ENCODE measurements around the gene MRPL21.

The MRPL21 gene

DNA sequence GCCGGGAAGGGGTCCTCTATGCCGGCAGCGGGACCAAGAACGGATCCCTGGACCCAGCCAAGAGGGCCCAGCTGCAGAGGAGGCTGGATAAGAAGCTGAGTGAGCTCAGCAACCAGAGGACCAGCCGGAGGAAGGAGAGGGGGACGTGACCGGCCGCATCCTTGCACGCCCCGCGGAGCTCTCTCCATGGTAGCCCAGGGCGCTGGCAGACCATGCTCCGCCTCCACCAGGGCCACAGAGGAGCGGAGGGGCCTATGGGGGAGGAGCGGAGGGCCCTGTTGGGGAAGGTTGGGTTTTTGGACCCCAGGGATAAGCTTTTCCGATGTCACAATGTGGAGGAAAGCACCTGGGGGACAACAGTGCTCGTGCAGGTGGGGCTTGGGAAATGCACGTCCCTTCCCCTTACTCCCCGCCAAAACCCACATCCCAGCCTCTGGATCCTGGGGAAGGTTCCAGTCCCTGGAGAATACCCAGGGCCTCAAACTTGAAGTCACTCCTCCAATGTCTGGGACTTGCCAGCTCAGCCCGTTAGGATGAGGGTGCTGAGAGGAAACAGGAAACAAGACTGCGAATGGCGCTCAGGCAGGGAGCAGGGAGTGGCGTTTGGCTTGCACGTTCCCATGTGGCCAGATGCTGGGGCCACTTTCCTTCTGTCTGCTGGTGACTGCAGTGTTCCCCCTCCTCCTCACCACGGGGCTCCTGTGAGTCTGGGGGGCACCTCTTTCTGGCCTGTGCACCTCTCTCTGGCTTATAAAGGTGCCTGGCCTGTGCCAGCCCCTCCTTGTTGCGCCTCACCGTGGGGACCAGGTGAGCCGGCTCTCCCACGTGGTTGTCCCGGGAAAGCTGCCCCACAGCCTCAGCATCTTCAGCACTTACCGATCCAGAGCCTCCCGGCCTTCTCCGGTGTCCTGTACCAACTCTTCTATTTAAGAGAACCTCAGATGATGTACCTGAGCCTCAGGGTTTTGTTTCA, 36.2 kb upstream of the MRPL21 start:
- H3K27me3 ChIP-seq, result no peaks in the 10 kb centered on the region
- TF ChIP-seq, protein P1, sequence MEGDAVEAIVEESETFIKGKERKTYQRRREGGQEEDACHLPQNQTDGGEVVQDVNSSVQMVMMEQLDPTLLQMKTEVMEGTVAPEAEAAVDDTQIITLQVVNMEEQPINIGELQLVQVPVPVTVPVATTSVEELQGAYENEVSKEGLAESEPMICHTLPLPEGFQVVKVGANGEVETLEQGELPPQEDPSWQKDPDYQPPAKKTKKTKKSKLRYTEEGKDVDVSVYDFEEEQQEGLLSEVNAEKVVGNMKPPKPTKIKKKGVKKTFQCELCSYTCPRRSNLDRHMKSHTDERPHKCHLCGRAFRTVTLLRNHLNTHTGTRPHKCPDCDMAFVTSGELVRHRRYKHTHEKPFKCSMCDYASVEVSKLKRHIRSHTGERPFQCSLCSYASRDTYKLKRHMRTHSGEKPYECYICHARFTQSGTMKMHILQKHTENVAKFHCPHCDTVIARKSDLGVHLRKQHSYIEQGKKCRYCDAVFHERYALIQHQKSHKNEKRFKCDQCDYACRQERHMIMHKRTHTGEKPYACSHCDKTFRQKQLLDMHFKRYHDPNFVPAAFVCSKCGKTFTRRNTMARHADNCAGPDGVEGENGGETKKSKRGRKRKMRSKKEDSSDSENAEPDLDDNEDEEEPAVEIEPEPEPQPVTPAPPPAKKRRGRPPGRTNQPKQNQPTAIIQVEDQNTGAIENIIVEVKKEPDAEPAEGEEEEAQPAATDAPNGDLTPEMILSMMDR (IDR thresholded peaks at IDR 0.05; ENCODE audit: low read depth, low read length), result no peak
- H3K36me3 ChIP-seq, result peaks cover 46% of the 10 kb centered on the region
- H3K4me3 ChIP-seq (ENCODE audit: low read depth, low read length), result no peak overlapping the region
- H3K9me3 ChIP-seq, result no peaks in the 10 kb centered on the region
- no peaks in the 10 kb centered on the region for H3K4me1 ChIP-seq
- DNase-seq, result no peak

DNA sequence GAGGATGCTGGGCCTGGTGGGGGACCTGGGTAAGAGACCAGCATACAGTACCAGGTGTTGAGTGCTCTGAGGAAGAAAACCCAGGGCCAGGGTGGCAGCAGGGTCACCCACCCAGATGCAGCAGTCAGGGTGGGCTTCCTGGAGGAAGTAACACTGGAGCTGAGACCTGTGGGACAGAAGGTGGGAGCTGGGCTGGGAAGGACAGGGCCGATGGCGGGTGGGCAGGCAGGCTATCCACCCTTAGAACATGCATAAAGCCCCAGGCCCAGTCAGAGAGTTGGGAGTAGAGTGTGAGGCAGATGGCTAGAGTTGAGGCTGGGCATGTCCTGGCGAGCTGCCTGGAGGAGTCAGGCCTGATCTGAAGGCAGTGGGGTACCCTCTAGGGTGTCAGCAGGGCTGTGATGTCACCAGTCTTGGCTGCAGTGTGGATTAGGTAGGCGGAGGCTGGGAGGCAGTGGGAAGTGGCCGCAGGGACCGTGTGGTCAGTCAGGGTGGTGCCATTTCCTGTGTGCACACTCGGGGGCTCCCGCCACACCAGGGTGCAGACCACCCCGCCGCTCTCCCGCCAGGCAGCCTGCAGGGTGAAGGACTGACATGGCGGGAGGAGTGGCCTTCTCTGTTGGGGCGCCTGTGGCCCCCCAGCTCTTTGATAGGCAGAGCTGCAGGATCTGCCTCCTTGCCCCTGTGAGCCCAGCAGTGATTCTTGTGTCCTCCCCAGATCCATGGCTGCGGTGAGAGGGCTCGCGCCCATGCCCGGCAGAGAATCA, 35.4 kb upstream of the MRPL21 start:
- DNase-seq, result no peak
- H3K27me3 ChIP-seq, result no peaks in the 10 kb centered on the region
- no peaks in the 10 kb centered on the region for H3K4me1 ChIP-seq
- no peak overlapping the region for H3K4me3 ChIP-seq (ENCODE audit: low read depth, low read length)
- peaks cover 53% of the 10 kb centered on the region for H3K36me3 ChIP-seq
- H3K9me3 ChIP-seq, result no peaks in the 10 kb centered on the region
- TF ChIP-seq, protein P1 (IDR thresholded peaks at IDR 0.05; ENCODE audit: low read depth, low read length), result no peak

DNA sequence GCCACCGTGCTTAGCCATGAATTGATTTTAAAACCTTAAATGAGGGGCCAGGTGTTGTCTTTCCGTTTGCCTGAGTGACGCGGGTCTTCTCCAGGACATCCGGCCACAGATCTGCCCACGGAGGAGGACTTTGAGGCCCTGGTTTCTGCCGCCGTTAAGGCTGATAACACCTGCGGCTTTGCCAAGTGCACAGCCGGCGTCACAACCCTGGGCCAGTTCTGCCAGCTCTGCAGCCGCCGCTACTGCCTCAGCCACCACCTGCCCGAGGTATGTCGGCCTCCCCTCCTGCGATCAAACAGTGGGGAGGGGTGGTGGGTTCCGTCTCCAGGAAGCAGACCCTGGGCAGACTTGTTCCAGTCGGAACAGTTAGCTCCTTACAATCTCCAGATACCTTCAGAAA, 34.5 kb upstream of the MRPL21 start:
- DNase-seq, result no peak
- H3K9me3 ChIP-seq, result no peaks in the 10 kb centered on the region
- H3K4me3 ChIP-seq (ENCODE audit: low read depth, low read length), result no peak overlapping the region
- peaks cover 62% of the 10 kb centered on the region for H3K36me3 ChIP-seq
- TF ChIP-seq, protein P1 (IDR thresholded peaks at IDR 0.05; ENCODE audit: low read depth, low read length), result no peak
- no peaks in the 10 kb centered on the region for H3K4me1 ChIP-seq
- H3K27me3 ChIP-seq, result no peaks in the 10 kb centered on the region

DNA sequence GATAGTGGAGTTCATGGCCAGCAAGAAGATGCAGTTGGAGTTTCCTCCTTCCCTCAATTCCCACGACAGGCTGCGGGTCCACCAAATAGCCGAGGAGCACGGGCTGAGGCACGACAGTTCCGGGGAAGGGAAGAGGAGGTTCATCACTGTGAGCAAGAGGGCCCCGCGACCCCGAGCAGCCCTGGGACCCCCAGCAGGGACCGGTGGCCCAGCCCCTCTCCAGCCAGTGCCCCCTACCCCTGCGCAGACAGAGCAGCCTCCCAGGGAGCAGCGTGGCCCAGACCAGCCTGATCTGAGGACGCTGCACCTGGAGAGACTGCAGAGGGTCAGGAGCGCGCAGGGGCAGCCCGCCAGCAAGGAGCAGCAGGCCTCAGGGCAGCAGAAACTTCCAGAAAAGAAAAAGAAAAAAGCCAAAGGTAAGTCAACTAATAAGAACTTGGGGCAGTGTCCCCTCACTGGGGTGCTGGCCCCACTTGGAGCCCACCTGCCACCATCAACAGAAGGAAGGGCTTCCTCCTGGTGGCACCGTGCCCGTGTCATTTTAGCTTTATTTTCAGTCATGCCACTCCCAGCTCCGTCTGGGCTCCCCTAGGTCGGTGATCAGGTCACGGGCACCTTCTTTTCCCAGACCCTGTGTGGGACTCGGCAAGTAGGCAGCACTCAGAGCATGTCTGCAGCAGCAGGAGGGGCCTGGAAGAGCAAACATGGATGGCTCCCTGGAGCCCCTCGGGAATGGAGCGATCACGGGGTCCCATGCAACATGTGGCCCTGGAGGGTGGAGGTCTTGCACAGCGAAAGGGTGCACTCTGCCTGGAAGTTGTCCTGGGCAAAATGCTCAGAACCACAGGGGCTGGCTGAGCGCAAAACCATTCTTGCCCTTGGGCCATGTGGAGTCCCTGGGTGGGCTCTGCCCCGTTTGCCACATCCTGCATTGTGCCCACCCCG, 33.3 kb upstream of the MRPL21 start:
- TF ChIP-seq, protein P1 (IDR thresholded peaks at IDR 0.05; ENCODE audit: low read depth, low read length), result no peak
- no peak for DNase-seq
- Histone ChIP-seq H3K4me3 (ENCODE audit: low read depth, low read length) (no peak overlapping the region), H3K4me1 (no peaks in the 10 kb centered on the region), H3K36me3 (peaks cover 62% of the 10 kb centered on the region), H3K9me3 (no peaks in the 10 kb centered on the region), H3K27me3 (no peaks in the 10 kb centered on the region)

DNA sequence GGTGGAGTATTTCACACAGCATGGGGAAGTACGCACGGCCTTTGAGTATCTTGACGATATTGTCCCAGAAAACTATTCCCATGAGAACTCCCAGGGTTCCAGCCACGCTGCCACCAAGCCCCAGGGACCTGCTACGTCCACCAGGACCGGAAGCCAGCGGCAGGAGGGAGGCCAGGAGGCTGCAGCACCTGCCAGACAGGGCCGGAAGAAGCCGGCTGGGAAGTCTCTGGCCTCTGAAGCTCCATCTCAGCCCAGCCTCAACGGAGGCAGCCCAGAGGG, 32.7 kb upstream of the MRPL21 start:
- Histone ChIP-seq H3K4me1 (no peaks in the 10 kb centered on the region), H3K27me3 (no peaks in the 10 kb centered on the region), H3K36me3 (peaks cover 62% of the 10 kb centered on the region), H3K9me3 (no peaks in the 10 kb centered on the region), H3K4me3 (ENCODE audit: low read depth, low read length) (no peak overlapping the region)
- no peak for DNase-seq
- TF ChIP-seq, protein P1 (IDR thresholded peaks at IDR 0.05; ENCODE audit: low read depth, low read length), result no peak
